ENCODE measurements around the gene IGFALS. TPM values are rescaled to one million over a fixed set of nuclear protein-coding genes. Genes with fewer than 3 reads are reported as not detected.

Gene IGFALS
- total RNA-seq, 6 donors from 2014 or later, result 1.0 to 11.5 (median 3.1) TPM

GRCh38 chr16:1820946-1821290, 27.4 kb upstream of the IGFALS start:
- ATAC-seq (ENCODE audit: low FRiP score in 2 of 2), result no peak
- TF ChIP-seq CTCF (IDR thresholded peaks at IDR 0.05) (no peak), POLR2AphosphoS5 (IDR thresholded peaks at IDR 0.05) (no peak), POLR2A (IDR thresholded peaks at IDR 0.05) (no peak), EP300 (IDR thresholded peaks at IDR 0.05) (no peak)

GRCh38 chr16:1820096-1820945, 26.8 kb upstream of the IGFALS start:
- ATAC-seq (ENCODE audit: low FRiP score in 2 of 2) (no peak), DNase-seq (no peak)
- TF ChIP-seq POLR2AphosphoS5 (IDR thresholded peaks at IDR 0.05) (no peak), POLR2A (IDR thresholded peaks at IDR 0.05) (no peak), CTCF (IDR thresholded peaks at IDR 0.05) (no peak)
- Histone ChIP-seq H3K4me1 (peaks cover 8 to 16% (median 9%) of the 10 kb centered on the region in 4 donors), H3K9me3 (no peaks in the 10 kb centered on the region), H3K27ac (no peak overlapping the region), H3K4me3 (no peak overlapping the region), H3K27me3 (no peaks in the 10 kb centered on the region), H3K36me3 (peaks cover 25 to 77% (median 65%) of the 10 kb centered on the region in 4 donors)
- WGBS, 2 donors, result 89 to 93% methylated on average over 11 to 16 of the region's 25 CpGs

More at GRCh38 chr16:1820946-1821290, 27.4 kb upstream of the IGFALS start:
- Histone ChIP-seq H3K36me3 (peaks cover 25 to 71% (median 60%) of the 10 kb centered on the region in 4 donors), H3K4me1 (peaks cover 13 to 22% (median 14%) of the 10 kb centered on the region in 4 donors), H3K4me3 (no peak overlapping the region), H3K9me3 (no peaks in the 10 kb centered on the region), H3K27ac (no peak overlapping the region), H3K27me3 (no peaks in the 10 kb centered on the region)
- DNase-seq, result peak in 1 of 2 donors; percentile 72
- WGBS, 2 donors, result 93 to 96% methylated on average over 7 to 12 of the region's 12 CpGs

- ATAC-seq (ENCODE audit: low FRiP score in 2 of 2) (no peak), DNase-seq (no peak)
- Histone ChIP-seq H3K27me3 (no peaks in the 10 kb centered on the region), H3K27ac (no peak overlapping the region), H3K4me3 (no peak overlapping the region), H3K36me3 (peaks cover 25 to 82% (median 65%) of the 10 kb centered on the region in 4 donors), H3K4me1 (peaks cover under 1 to 9% (median 2%) of the 10 kb centered on the region in 4 donors), H3K9me3 (no peaks in the 10 kb centered on the region)
- no peak for TF ChIP-seq CTCF (IDR thresholded peaks at IDR 0.05)
- TF ChIP-seq POLR2AphosphoS5 (IDR thresholded peaks at IDR 0.05), result no peak
- TF ChIP-seq EP300 (IDR thresholded peaks at IDR 0.05), result no peak
- no peak for TF ChIP-seq POLR2A (IDR thresholded peaks at IDR 0.05)
- WGBS, 2 donors, result 93 to 95% methylated on average over 12 to 15 of the region's 15 CpGs
Measured at GRCh38 chr16:1819611-1820010, 26.1 kb upstream of the IGFALS start.

GRCh38 chr16:1818873-1819525, 25.5 kb upstream of the IGFALS start:
- no peaks in the 10 kb centered on the region for H3K9me3 ChIP-seq
- no peak overlapping the region for H3K27ac ChIP-seq
- DNase-seq (peak in 1 of 2 donors; percentile 75), ATAC-seq (ENCODE audit: low FRiP score in 2 of 2) (no peak)
- no peak for TF ChIP-seq POLR2AphosphoS5 (IDR thresholded peaks at IDR 0.05)
- no peak for TF ChIP-seq CTCF (IDR thresholded peaks at IDR 0.05)
- no peak for TF ChIP-seq POLR2A (IDR thresholded peaks at IDR 0.05)
- no peak for TF ChIP-seq EP300 (IDR thresholded peaks at IDR 0.05)
- 90 to 93% methylated on average over 9 to 32 of the region's 35 CpGs for WGBS, 2 donors
- H3K4me1 ChIP-seq, result peaks cover 0 to 3% (median 0%) of the 10 kb centered on the region in 4 donors
- H3K27me3 ChIP-seq, result no peaks in the 10 kb centered on the region
- no peak overlapping the region for H3K4me3 ChIP-seq
- H3K36me3 ChIP-seq, result peaks cover 25 to 83% (median 67%) of the 10 kb centered on the region in 4 donors
